ENCODE data around the gene C16orf87.

C16orf87 gene

DNA sequence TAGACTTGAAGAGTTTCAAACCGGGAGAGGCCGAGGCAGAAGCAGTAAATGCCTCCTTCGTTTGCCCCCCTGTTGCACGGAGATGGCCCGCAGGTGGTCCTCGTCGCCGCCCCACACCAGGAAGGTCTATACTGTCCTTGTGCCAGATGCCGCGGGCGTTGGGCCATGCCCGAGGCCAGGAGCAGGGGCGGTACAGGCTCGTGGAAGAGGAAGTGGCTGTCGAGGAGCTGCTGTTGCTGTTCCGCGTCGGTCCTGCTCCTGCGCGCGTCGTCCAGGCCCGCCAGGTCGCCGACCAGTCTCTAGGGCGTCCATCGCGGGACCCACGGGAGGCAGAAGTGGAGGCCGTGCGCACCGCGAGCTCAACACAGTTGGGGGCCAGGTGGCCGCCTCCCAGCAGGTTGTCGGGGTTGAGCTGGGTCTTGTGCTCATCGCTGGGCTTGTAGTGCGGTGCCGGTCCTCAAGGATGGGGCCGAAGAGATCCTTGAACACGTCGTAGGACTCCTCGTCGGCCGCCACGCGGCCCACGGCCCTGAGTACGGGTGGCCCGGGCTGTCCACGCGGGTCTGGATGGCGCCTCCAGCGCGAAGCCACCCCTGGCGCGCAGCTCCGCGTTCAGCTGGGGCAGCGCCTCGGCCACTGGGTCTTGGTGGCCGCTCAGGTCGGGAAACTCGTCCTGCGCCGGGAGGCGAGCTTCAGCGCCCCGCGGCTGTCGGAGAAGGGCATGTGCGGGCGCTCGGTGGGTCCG, 13.1 kb upstream of the C16orf87 start:
- DNase-seq (ENCODE audit: low read depth), result no peak

DNA sequence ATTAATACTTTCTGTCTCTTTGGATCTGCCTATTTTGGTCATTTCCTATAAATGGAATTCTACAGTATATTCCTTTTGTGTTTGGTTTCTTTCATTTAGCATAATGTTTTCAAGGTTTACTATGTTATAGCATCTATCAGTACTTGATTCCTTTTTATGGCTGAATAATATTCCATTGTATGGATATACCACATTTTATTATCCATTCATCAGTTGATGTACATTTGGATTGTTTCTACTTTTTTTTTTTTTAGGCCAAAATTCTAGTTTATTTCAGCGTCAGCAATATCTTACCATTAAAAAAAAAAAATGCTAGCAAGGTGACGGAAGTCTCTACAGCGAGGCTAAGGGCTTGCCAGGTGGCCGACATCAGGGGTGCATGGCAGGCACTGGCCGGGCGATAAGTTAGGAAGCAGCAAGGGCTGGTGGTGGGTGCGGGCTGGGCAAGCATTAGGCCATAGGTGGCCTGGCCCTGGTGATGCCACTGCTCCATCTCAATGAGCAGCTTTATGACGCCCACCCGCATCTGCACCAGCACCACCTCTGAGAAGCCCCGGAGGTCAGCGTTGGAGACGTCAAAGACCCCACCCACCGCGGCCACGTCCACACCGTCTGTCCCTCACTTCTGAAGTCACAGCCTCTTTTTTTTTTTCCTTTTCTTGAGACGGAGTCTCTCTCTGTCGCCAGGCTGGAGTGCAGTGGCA, 11.4 kb upstream of the C16orf87 start:
- DNase-seq (ENCODE audit: low read depth), result no peak

- no peak for DNase-seq (ENCODE audit: low read depth)
These were observed 9.0 kb upstream of the C16orf87 start for GRCh38 chr16:46839986-46840443.

DNA sequence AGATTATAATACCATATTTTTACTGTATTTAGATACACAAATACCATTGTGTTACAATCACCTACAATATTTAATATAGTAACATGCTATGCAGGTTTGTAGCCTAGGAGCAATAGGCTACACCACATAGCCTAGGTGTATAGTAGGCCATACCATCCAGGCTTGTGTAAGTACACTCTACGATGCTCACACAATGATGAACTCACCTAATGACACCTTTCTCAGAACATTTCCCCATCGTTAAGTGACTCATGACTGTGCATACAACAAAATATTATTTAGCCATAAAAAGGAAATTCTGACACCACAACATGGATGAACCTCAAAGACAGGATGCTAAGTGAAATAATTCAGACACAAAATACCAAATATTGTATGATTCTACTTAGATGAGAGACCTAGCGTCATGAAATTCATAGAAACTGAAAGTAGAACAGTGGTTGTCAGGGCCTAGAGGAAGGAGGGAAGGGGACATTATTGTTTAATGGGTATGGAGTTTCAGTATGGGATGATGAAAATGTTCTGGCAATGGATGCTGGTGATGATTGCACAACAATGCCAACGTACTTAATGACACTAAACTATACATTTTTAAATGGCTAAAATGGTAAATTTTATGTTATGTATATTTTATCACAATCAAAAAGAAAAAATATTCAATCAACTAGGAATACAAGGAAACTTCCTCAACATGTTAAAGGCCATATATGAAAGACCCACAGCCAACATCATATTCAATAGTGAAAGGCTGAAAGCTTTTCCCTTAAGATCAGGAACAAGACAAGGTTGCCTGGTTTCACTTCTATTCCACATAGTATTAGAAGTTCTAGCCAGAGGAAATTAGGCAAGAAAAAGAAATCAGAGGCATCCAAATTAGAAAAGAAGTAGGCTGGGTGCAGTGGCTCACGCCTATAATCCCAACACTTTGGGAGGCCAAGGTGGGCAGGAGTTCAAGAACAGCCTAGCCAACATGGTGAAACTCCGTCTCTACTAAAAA, 5.9 kb upstream of the C16orf87 start:
- DNase-seq (ENCODE audit: low read depth), result no peak

- no peak for DNase-seq (ENCODE audit: low read depth)
These were observed 2.5 kb upstream of the C16orf87 start for GRCh38 chr16:46833460-46833800.

DNA sequence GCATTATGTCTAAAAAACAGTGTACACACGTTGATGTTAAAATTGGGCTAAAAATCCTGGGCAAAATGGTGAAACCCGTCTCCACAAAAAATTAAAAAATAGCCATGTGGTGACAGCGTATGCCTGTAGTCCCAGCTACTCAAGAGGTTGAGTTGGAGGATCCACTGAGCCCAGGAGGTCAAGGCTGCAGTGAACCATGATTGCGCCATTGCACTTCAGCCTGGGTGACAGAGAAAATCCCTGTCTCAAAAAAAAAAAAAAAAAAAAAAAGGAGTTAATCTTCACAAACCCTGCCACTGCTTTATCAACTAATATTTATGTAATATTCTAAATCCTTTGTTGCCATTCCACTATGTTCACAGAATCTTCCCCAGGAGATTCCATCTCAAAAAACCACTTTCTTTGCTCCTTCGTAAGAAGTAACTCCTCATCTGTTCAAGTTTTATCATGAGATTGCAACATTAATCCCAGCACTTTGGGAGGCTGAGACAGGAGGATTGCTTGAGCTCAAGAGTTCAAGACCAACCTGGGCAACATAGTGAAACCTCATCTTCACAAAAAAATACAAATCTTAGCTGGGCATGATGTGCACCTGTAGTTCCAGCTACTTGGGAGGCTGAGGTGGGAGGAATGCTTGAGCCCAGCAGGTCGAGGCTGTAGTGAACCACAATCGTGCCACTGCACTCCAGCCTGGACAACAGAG, 1.9 kb upstream of the C16orf87 start:
- no peak for DNase-seq (ENCODE audit: low read depth)

DNA sequence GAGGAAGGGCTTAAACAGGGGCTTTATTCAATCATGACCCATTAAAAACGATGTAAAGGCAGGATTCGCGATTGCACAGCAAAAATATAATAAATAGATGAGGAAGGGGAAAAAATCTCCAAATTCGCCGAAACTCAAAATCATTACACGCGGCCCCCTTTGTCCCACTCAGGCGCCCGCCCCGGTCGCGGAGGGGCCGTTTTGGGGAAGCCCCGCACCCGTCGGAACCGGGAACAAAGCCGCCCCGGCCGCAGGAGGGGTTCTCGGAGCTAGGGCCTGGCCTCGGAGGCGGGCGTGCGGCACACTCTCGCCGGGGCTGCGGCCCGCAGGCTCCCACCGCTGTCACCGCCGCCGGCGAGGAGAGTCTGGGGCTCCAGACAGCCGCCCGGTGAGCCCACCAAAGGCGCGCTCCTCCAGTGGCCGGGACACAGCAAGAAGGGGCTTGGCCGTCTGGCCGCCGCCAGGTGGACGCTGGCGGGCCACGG, 521 bp downstream of the C16orf87 start:
- no peak for DNase-seq (ENCODE audit: low read depth)

DNA sequence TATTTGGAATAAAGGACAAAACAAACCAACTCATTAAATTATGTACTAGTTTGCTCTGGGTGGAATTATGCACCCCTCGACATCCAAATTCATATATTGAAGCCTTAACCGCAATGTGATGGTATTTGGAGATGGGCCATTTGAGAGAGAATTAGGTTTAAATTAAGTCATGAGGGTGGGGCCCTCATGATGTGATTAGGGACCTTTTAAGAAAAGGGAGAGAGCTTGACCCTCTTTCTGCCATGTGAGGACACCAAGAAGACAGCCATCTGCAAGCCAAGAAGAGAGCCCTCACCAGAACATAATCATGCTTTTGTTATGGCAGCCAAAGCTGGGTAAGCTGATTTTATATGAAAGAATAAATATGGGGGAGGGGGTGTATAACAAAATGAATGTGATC, 2.0 kb downstream of the C16orf87 start:
- no peak for DNase-seq (ENCODE audit: low read depth)

DNA sequence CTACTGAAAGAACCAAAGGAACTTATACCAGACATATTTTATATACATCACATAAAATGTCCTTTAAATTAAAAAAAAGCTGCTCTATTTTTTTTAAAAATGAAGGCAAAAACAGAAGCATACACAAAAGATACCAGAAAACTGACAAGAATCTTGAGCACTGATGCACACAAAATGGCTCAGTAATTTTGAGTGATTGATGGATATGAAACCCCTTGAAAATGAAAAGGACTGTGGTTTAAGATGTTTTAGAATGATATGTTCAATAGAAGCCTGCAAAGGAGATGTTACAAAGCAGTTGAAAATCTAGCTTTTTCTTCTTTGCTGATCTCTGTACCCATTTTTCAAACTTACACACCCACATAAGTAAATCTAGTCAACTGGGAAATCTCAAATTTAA, 2.7 kb downstream of the C16orf87 start:
- no peak for DNase-seq (ENCODE audit: low read depth)

DNA sequence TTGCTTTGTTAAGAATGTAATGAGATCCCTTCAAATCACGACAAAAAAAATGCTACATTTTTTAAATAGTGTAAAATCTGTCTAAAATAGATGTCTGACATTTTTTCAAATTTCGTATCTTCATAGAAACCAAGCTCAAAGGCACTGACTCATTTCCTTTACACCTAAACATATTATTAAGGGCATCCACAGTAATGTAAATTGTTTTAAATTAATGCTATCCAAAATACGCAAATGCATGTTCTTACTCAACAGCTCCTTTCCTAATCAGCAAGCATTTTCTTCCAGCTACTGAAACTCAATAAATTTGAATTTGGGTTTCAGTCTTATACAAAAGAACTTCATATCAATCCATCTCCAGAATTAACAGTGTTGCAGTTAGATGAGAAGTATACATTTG, 4.3 kb downstream of the C16orf87 start:
- no peak for DNase-seq (ENCODE audit: low read depth)

GRCh38 chr16:46822270-46822669, 8.7 kb downstream of the C16orf87 start:
- peak; percentile 83 for DNase-seq (ENCODE audit: low read depth)

GRCh38 chr16:46817961-46818360, 13.0 kb downstream of the C16orf87 start:
- peak; percentile 31 for DNase-seq (ENCODE audit: low read depth)

- DNase-seq (ENCODE audit: low read depth), result no peak
These were observed 16.2 kb downstream of the C16orf87 start for GRCh38 chr16:46814790-46815189.

DNA sequence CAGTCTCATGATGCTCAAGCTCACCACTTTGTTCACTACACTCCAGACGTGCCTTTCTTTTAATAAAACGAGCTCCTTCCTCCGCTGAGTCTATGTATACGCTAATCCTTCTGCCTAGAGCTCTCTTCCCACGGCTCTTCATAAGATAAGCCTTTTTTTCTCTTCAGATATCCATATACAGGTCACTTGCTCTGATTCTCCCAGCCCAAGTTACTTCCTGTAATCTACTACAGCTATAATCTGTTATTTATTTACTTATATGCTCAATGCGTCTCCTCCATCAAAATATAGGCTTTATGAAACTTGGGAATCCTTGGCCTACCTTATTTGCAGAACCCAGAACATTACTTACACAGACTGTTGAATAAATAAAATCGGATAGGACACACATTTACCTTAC, 17.4 kb downstream of the C16orf87 start:
- DNase-seq (ENCODE audit: low read depth), result no peak

DNA sequence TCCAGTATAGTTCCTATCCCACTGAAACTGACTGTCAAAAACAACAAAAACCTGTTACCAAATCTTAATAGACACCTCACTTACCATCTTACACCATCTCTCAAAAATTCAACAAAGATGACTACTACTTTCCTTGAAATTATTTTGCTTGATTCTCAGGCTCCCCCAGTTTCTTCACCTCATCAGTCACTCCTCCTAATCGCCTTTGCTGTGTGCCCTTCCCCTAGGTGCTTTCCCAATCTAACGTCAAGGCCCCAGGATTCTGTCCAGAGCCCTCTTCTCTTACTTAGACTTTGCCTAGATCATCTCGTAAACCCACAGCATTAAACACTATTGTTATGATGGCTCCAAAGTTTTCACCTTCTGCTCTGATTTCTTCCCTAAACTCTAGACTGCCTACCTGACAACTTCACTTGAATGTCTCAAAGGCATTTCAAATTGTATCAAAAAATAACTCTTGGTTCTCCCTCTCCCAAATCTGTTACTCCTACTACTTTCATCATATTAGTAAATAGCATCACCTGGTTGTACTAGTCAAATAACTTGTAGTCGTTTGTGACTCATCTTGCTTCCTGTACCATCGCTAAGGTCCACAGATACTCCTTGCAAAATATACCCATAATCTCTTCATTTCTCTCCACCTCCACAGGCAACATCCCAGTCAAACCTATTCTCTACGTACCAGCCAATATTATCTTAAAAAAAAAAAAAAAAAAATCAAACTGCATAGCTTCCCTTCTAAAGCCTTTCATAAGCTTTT, 18.0 kb downstream of the C16orf87 start:
- peak; percentile 33 for DNase-seq (ENCODE audit: low read depth)

- DNase-seq (ENCODE audit: low read depth), result no peak
These were observed 19.3 kb downstream of the C16orf87 start for GRCh38 chr16:46811682-46812081.

GRCh38 chr16:46808997-46809396, 22.0 kb downstream of the C16orf87 start:
- DNase-seq (ENCODE audit: low read depth), result no peak

DNA sequence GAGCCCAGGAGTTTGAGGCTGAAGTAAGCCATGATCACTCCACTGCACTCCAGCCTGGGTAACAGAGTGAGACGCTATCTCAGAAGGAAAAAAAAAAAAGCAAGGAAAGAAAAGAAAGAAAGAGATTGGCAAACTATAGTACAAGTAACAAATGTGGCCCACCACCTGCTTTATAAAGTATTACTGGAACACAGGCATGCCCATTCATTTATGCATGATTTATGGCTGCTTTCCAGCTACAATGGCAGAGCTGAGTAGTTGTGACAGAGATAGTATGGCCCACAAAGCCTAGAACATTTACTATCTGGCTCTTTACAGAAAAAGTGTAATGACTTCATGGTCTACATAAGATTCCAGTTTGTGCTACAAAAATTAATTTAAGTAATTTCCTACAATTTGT, 23.6 kb downstream of the C16orf87 start:
- DNase-seq (ENCODE audit: low read depth), result no peak

- DNase-seq (ENCODE audit: low read depth), result no peak
These were observed 27.6 kb downstream of the C16orf87 start for GRCh38 chr16:46803373-46803772.

DNA sequence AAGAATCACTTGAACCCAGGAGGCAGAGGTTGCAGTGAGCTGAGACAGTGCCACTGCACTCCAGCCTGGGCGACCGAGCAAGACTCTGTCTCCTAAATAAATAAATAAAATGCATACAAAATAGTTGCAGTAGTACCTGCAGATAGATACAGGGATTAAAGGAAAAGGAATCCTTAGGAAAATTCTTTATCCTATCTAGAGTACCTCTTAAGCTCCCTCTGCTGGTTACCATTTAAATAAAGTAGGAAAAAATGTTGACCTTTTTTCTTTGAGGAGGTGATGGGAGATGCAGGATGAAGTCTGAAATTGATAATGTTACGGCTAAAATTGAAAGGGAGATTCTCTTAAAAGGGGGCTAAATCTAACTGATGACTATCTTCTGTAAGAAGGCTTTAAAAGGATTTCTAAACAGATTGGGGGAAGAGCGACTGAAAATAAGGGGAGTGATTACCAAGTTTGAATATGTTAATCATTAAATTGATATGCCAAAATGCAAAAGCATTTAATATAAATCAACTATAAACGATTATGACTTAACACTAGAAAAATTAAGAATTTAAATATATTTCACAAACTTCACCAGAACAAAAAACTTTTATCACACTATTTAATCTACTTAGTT, 29.4 kb downstream of the C16orf87 start:
- DNase-seq (ENCODE audit: low read depth), result peak; percentile 34

DNA sequence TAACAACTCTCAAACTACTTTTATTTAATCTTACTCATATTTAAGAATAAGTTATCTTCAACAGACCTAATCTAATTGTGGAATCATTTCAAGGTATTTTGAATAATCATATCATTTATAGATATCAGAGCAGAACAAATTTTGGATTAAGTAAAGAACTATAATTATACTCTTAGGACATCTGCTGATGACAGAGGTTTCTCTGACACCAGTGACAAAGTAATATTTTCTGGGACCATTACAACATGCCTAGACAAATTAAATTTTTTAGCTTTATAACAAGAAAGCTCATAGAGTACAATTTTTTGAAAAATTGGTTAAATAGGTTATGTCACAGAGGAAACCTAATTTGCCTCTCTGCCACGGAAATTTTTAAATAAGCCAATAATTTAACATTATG, 30.5 kb downstream of the C16orf87 start:
- no peak for DNase-seq (ENCODE audit: low read depth)

Data from amniotic epithelial cell (primary cell).